Ascending aorta (tissue), 2 donors: ENCODE results near the gene CD247. TPM values are rescaled to one million over a fixed set of nuclear protein-coding genes. Genes with fewer than 3 reads are reported as not detected.

ENCODE experiments used
- DNase-seq, 2 donors: peaks; one replicate each; pipeline ENCODE4 v3.0.0-alpha.2; 2019; ENCODE audit warnings: low spot score in 2 of 2
- H3K27ac ChIP-seq, 2 donors: fragments of 200-600 bp; sonication (generic); one replicate each; pipeline ENCODE4 v1.5.1; 2016 to 2017; ENCODE audit warnings: mild to moderate bottlenecking in 1 of 2
- H3K27me3 ChIP-seq: fragments of 200-600 bp; sonication (generic); one replicate; pipeline ENCODE4 v1.5.1; 2017
- H3K36me3 ChIP-seq, 2 donors: fragments of 200-600 bp; sonication (generic); one replicate each; pipeline ENCODE4 v1.5.1; 2016
- H3K4me1 ChIP-seq, 2 donors: fragments of 200-600 bp; sonication (generic); one replicate each; pipeline ENCODE4 v1.5.1; 2016 to 2017; ENCODE audit warnings: mild to moderate bottlenecking in 1 of 2
- H3K4me3 ChIP-seq, 2 donors: fragments of 200-600 bp; sonication (generic); one replicate each; pipeline ENCODE4 v1.5.1; 2016 to 2017; ENCODE audit warnings: mild to moderate bottlenecking in 1 of 2
- H3K9me3 ChIP-seq, 2 donors: fragments of 200-600 bp; sonication (generic); one replicate each; pipeline ENCODE4 v1.5.1; 2016
- CTCF ChIP-seq, 3 experiments: fragments of 200-600 bp in 2 of 3; fragments of 450-650 bp in 1 of 3; sonication (generic) in 2 of 3; IDR thresholded peaks; one replicate each; pipeline ENCODE4 v1.5.1; 2016 to 2019; ENCODE audit warnings: antibody characterized with exemption in 3 of 3, mild to moderate bottlenecking in 1 of 3, moderate library complexity in 1 of 3
- intact Hi-C: fragments of 100-400 bp; cut with DNase I; formaldehyde crosslinking; loops from one replicate; pipeline ENCODE4 v1.15.1; 2023
- total RNA-seq: library from RNA; depleted of rRNA; stranded (reverse); fragments of >200 nt; gene quantifications from one replicate; pipeline ENCODE4 v1.1.0, GENCODE V29; 2016

Gene CD247
- total RNA-seq, 1 donor from 2014 or later, result 3.7 TPM

DNA sequence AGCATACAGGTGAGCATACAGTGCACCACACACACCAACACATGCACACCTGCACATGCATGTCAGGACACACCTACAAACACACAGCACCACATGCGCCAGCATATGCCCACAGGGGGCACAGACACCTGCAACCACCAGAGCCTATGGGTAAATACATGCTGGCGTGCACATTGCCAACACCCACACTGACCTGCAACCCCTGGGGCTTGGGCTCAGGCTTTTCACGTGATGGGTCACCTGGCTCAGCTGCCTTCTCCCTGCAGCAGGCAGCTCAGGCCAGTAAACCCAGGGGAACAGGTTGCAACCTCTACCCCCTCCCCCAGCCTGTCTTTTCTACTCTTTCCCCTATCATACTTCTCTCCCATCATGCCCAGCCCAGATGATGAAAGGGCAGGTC lies 8.1 kb downstream of the CD247 start:
- no peak overlapping the region for H3K27ac ChIP-seq
- H3K9me3 ChIP-seq, result no peaks in the 10 kb centered on the region
- peak in 1 of 2 donors; percentile 56 for DNase-seq
- H3K36me3 ChIP-seq, result no peaks in the 10 kb centered on the region
- intact Hi-C loops, result no loop called here
- no peak for TF ChIP-seq CTCF (IDR thresholded peaks at IDR 0.05)
- no peaks in the 10 kb centered on the region for H3K27me3 ChIP-seq
- no peak overlapping the region for H3K4me3 ChIP-seq
- H3K4me1 ChIP-seq, result no peaks in the 10 kb centered on the region

DNA sequence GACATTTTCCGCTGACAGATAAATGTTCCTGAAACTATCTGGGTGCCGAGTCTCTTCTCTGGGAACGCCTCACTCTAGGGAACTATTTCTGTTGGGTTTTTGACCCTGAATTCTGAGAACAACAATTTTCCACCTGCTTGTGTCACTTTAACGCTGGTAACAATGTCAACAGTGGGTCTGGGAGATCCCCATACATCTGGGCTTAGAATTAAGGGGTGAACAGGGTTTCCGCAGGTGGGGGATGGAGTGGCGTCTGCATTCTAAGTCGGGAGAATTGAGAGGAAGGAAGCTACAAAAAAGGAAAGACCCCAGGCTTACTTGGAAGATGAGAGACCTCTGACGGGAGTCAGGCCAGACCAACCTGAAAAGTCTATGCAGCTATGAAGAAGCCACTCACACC lies 8.7 kb downstream of the CD247 start:
- no peaks in the 10 kb centered on the region for H3K36me3 ChIP-seq
- no peaks in the 10 kb centered on the region for H3K27me3 ChIP-seq
- intact Hi-C loops, result no loop called here
- no peak for TF ChIP-seq CTCF (IDR thresholded peaks at IDR 0.05)
- no peaks in the 10 kb centered on the region for H3K4me1 ChIP-seq
- no peak overlapping the region for H3K27ac ChIP-seq
- H3K4me3 ChIP-seq, result no peak overlapping the region
- no peak for DNase-seq
- no peaks in the 10 kb centered on the region for H3K9me3 ChIP-seq

DNA sequence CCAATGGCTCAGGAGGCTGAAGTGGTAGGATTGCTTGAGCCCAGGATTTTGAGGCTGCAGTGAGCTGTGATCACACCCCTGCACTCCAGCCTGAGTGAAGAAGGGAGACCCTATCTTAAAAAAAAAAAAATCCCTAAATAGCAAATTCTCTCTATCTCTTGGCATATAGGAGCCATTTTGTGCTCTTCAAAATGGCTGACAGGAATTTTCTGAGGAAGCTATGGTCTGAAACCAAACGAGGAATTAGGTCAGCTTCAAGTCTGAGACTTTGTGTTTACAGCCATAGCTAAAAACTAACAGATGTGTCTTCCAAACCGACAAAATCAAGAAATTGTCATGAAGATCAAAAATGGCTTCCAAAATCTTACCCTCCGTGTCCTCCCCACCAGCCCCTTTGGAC lies 10.6 kb downstream of the CD247 start:
- no peak for DNase-seq
- Histone ChIP-seq H3K36me3 (no peaks in the 10 kb centered on the region), H3K4me1 (no peaks in the 10 kb centered on the region), H3K4me3 (no peak overlapping the region), H3K9me3 (no peaks in the 10 kb centered on the region), H3K27ac (no peak overlapping the region), H3K27me3 (no peaks in the 10 kb centered on the region)
- no peak for TF ChIP-seq CTCF (IDR thresholded peaks at IDR 0.05)
- intact Hi-C loops, result no loop called here

- intact Hi-C loops, result no loop called here
- Histone ChIP-seq H3K27ac (no peak overlapping the region), H3K4me3 (no peak overlapping the region), H3K36me3 (no peaks in the 10 kb centered on the region), H3K4me1 (no peaks in the 10 kb centered on the region), H3K9me3 (no peaks in the 10 kb centered on the region), H3K27me3 (no peaks in the 10 kb centered on the region)
- no peak for DNase-seq
- TF ChIP-seq CTCF (IDR thresholded peaks at IDR 0.05), result no peak
Observed at GRCh38 chr1:167504467-167504827, 13.9 kb downstream of the CD247 start.

GRCh38 chr1:167503626-167504466 lies 14.5 kb downstream of the CD247 start:
- H3K4me3 ChIP-seq, result no peak overlapping the region
- no peak overlapping the region for H3K27ac ChIP-seq
- TF ChIP-seq CTCF (IDR thresholded peaks at IDR 0.05), result no peak
- no peaks in the 10 kb centered on the region for H3K36me3 ChIP-seq
- intact Hi-C loops, result no loop called here
- no peaks in the 10 kb centered on the region for H3K27me3 ChIP-seq
- no peaks in the 10 kb centered on the region for H3K4me1 ChIP-seq
- no peaks in the 10 kb centered on the region for H3K9me3 ChIP-seq
- DNase-seq, result peak in 1 of 2 donors; percentile 52
